PFSK-1 (cell line): ENCODE results near the gene HSPBAP1.
A peak's percentile ranks its signal among the peaks of the same experiment; 100 is the strongest.

ENCODE experiments used
- FOXP2 ChIP-seq: optimal IDR thresholded peaks from 2 replicates; pipeline ENCODE3; 2011; ENCODE audit warnings: borderline replicate concordance, control low read depth, inconsistent platforms; ENCODE audit not compliant: insufficient read depth; ENCODE audit errors: extremely low read length, extremely low read depth
- POLR2AphosphoS5 ChIP-seq: IDR thresholded peaks from 2 replicates; pipeline ENCODE4 v1.6.1; 2012; ENCODE audit warnings: low read depth, mild to moderate bottlenecking, control low read depth, low read length, moderate library complexity
- SIN3A ChIP-seq: IDR thresholded peaks from 2 replicates; pipeline ENCODE4 v1.6.1; 2012; ENCODE audit warnings: mild to moderate bottlenecking, low read length, moderate library complexity, borderline replicate concordance; ENCODE audit not compliant: insufficient read depth
- TAF1 ChIP-seq: IDR thresholded peaks from 2 replicates; pipeline ENCODE4 v1.6.1; 2012; ENCODE audit warnings: low read length, control low read depth, borderline replicate concordance; ENCODE audit not compliant: insufficient read depth
- TF ChIP-seq, protein P1 (sequence below), 2 experiments: IDR thresholded peaks; 2 replicates each; pipeline versions ENCODE4 v1.6.1 to v1.8.0; 2011 to 2012; ENCODE audit warnings: low read depth in 2 of 2, low read length in 2 of 2, control low read depth in 1 of 2, inconsistent platforms in 1 of 2, mild to moderate bottlenecking in 1 of 2, moderate library complexity in 1 of 2; ENCODE audit not compliant: insufficient read depth in 1 of 2

Gene HSPBAP1

DNA sequence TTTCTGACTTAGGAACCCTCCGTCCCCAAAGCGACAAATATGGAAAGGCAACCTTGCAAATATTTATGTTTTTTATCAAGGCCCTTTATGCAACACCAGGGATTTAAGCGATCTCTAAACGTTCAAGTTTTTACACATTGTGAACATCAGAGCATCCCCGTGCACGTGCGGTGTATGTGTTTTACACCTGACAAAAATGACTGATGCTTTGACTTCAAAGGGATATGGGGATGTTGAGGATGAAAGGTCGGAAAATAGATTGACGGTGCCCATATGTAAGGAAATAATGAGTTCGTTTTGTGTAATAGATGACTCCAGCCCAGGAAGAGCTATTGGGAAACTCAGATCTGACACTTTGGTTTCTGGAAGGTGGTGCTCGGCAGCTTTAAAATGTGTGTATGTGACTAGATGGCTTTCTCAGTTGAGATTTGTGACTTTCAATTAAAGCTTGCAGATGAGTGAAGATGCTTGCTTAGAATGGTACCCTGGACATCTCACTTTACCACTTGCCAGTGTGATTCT, 2.1 kb upstream of the HSPBAP1 start:
- TF ChIP-seq POLR2AphosphoS5: no peak
- TF ChIP-seq TAF1: no peak
- TF ChIP-seq FOXP2: no peak
- no peak for TF ChIP-seq SIN3A

DNA sequence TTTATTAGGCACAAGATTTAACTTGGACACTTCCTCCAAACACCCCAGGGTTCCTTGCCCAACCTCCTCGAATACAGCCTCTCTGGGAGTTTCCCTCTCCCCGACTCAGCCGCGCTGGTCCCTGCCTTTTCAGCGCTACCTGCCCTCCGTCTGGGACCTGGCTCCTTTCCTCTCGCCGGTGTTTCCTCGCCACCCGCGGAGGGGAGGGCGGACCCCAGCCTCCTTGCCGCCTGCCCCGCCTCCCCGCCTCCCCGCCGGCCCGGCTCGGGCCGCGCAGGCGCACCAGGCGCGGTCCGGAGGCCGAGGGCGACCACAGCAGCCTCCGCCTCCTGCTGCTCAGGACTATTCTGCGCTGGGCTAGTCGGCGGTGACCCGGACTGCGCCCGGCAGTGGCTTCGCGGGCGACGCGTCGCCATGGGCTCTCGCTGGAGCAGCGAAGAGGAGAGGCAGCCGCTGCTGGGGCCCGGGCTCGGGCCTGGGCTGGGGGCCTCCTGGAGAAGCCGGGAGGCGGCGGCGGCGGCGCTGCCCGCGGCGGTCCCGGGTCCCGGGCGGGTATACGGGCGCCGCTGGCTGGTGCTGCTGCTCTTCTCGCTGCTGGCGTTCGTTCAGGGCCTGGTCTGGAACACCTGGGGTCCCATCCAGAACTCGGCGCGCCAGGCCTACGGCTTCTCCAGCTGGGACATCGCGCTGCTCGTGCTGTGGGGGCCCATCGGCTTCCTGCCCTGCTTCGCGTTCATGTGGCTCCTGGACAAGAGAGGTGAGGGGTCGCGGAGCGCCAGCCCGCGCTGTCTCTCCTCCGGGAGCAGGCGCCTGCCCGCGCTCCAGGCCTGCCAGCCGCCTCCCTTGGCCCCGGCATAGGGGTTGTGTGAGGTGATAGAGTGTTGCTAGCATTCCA, 1.4 kb upstream of the HSPBAP1 start, which contains the start of gene SLC49A4:
SLC49A4 (plus strand) TSS at position 291 of the 895 bp plus-strand sequence; CDS start at position 415, 124 bp downstream.
- 0 out of 2 replicates have a peak, but pooled peaks have one; percentile 59 for TF ChIP-seq TAF1
- no peak for TF ChIP-seq FOXP2
- TF ChIP-seq POLR2AphosphoS5: peak; percentile 66; the same call in 1 of the 2 replicates

DNA sequence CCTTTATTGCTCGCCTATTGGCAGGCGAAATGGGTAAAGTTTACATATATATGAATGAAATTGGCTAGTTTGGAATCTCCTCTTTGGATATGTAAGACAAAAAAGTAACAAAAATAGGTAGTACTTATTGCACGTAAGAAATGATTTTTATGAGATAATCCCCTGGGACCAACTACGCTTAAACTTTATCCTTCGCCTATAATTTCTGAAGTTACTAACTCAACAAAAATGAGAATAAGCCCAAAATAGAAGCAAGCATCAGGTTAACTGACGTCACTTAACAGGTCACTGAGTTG, 800 bp upstream of the HSPBAP1 start:
- TF ChIP-seq POLR2AphosphoS5 (no peak), TAF1 (no peak), SIN3A (no peak), FOXP2 (no peak)
- TF ChIP-seq, protein P1, sequence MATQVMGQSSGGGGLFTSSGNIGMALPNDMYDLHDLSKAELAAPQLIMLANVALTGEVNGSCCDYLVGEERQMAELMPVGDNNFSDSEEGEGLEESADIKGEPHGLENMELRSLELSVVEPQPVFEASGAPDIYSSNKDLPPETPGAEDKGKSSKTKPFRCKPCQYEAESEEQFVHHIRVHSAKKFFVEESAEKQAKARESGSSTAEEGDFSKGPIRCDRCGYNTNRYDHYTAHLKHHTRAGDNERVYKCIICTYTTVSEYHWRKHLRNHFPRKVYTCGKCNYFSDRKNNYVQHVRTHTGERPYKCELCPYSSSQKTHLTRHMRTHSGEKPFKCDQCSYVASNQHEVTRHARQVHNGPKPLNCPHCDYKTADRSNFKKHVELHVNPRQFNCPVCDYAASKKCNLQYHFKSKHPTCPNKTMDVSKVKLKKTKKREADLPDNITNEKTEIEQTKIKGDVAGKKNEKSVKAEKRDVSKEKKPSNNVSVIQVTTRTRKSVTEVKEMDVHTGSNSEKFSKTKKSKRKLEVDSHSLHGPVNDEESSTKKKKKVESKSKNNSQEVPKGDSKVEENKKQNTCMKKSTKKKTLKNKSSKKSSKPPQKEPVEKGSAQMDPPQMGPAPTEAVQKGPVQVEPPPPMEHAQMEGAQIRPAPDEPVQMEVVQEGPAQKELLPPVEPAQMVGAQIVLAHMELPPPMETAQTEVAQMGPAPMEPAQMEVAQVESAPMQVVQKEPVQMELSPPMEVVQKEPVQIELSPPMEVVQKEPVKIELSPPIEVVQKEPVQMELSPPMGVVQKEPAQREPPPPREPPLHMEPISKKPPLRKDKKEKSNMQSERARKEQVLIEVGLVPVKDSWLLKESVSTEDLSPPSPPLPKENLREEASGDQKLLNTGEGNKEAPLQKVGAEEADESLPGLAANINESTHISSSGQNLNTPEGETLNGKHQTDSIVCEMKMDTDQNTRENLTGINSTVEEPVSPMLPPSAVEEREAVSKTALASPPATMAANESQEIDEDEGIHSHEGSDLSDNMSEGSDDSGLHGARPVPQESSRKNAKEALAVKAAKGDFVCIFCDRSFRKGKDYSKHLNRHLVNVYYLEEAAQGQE (IDR thresholded peaks at IDR 0.05; ENCODE audit: insufficient read depth in 1 of 2, low read depth in 2 of 2, low read length in 2 of 2): no peak

DNA sequence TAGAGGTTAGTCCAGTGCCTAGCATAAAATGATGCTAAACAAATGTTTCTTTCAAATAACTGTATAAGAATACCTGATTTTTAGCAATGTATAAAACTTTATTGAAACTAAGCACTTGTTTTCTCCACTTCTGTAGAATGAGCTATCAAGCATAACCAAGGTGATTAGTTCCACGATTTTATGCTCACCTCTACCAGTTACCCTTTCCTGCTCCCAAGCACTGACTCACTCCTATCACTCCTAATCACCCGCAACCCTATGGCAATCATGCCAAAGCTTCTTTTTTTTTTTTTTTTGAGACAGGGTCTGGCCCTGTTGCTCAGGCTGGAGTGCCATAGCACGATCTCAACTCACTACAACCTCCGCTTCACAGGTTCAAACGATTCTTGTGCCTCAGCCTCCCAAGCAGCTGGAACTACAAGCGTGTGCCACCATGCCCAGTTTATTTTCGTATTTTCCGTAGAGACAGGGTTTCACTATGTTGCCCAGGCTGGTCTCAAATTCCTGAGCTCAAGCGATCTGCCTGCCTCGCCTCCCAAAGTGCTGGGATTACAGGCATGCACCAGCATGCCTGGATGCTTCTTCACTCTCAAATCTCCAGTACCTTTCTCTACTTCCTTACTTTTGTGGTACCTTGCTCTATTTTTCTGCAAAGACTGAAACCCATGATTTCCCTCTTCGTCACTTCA, 3.9 kb downstream of the HSPBAP1 start:
- TF ChIP-seq, protein P1 (IDR thresholded peaks at IDR 0.05; ENCODE audit: insufficient read depth in 1 of 2, low read depth in 2 of 2, low read length in 2 of 2): no peak
- no peak for TF ChIP-seq POLR2AphosphoS5
- TF ChIP-seq SIN3A: no peak
- no peak for TF ChIP-seq TAF1
- TF ChIP-seq FOXP2: no peak

- TF ChIP-seq SIN3A (no peak), TAF1 (no peak), POLR2AphosphoS5 (no peak), FOXP2 (no peak)
- TF ChIP-seq, protein P1 (IDR thresholded peaks at IDR 0.05; ENCODE audit: insufficient read depth in 1 of 2, low read depth in 2 of 2, low read length in 2 of 2): no peak
Measured at GRCh38 chr3:122787872-122788271, 5.8 kb downstream of the HSPBAP1 start.

GRCh38 chr3:122786066-122786465, 7.6 kb downstream of the HSPBAP1 start:
- TF ChIP-seq SIN3A (no peak), TAF1 (no peak), POLR2AphosphoS5 (no peak), FOXP2 (no peak)
- TF ChIP-seq, protein P1 (IDR thresholded peaks at IDR 0.05; ENCODE audit: insufficient read depth in 1 of 2, low read depth in 2 of 2, low read length in 2 of 2): no peak
